Measurements from ENCODE around the gene DOHH. TPM values are rescaled to one million over a fixed set of nuclear protein-coding genes. Genes with fewer than 3 reads are reported as not detected.

Gene DOHH
- total RNA-seq, 1 experiment from 2014 or later, result 22.3 TPM

DNA sequence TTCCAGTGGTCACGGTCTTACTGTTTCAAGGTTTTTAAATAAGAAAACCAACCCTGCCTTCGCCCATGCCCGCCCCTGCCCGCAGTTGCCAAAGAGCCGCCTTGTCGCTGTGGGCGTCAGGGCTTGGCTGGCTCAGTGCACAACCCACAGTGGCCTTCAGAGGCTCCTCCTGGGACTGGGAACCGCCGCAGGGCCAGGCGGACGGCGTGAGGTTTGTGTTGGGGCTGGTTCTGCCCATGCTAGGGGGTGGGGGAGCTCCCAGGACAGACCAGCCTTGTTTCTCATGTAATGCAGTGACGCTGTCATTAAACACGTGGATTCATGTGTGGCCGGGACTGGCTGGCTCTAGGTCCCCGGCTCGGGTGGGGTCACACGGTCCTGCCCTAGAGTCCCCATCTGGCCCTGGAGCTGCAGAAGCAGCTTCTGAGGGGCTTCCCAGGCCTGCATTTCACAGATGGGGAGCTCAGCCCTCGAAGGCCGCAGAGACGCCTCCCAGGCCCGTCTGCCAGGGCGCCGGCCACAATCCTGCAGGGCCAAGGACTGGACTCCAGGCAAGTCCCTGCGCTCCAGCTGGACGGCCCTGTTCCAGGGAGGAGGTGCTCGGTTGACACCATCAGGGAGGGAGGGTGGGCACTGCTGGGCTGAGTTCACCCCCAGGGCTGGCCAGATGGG is 36.1 kb upstream of the DOHH start:
- no peaks in the 10 kb centered on the region for H3K4me1 ChIP-seq (ENCODE audit: insufficient read depth, low read length, poor library complexity, severe bottlenecking)
- DNase-seq (ENCODE audit: low spot score), result no peak
- ChIA-PET CTCF (no interaction called here), POLR2A (ENCODE audit: low non-redundant PET) (no interaction called here)
- H3K27ac ChIP-seq (ENCODE audit: low read depth, low read length, poor library complexity, severe bottlenecking), result no peak overlapping the region
- no TSS peak for BruUV-seq (replicated peaks)
- intact Hi-C loops (cut with micrococcal nuclease; ENCODE audit: unreplicated experiment), result no loop called here
- H3K9me3 ChIP-seq (ENCODE audit: low read depth, low read length, poor library complexity, severe bottlenecking), result no peaks in the 10 kb centered on the region
- H3K4me3 ChIP-seq (ENCODE audit: low read depth, low read length, poor library complexity, severe bottlenecking), result no peak overlapping the region
- no peak for TF ChIP-seq EZH2 (IDR thresholded peaks at IDR 0.05; ENCODE audit: borderline replicate concordance, low read depth, low read length, poor library complexity, severe bottlenecking)
- TF ChIP-seq, protein P1, sequence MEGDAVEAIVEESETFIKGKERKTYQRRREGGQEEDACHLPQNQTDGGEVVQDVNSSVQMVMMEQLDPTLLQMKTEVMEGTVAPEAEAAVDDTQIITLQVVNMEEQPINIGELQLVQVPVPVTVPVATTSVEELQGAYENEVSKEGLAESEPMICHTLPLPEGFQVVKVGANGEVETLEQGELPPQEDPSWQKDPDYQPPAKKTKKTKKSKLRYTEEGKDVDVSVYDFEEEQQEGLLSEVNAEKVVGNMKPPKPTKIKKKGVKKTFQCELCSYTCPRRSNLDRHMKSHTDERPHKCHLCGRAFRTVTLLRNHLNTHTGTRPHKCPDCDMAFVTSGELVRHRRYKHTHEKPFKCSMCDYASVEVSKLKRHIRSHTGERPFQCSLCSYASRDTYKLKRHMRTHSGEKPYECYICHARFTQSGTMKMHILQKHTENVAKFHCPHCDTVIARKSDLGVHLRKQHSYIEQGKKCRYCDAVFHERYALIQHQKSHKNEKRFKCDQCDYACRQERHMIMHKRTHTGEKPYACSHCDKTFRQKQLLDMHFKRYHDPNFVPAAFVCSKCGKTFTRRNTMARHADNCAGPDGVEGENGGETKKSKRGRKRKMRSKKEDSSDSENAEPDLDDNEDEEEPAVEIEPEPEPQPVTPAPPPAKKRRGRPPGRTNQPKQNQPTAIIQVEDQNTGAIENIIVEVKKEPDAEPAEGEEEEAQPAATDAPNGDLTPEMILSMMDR (conservative IDR thresholded peaks at IDR 0.05; ENCODE audit: low read depth, low read length), result no peak
- no peaks in the 10 kb centered on the region for H3K27me3 ChIP-seq (replicated peaks; ENCODE audit: insufficient read depth, low read depth, low read length, poor library complexity)
- H3K36me3 ChIP-seq (ENCODE audit: insufficient read depth, low read length, poor library complexity, severe bottlenecking), result peaks cover 64% of the 10 kb centered on the region

DNA sequence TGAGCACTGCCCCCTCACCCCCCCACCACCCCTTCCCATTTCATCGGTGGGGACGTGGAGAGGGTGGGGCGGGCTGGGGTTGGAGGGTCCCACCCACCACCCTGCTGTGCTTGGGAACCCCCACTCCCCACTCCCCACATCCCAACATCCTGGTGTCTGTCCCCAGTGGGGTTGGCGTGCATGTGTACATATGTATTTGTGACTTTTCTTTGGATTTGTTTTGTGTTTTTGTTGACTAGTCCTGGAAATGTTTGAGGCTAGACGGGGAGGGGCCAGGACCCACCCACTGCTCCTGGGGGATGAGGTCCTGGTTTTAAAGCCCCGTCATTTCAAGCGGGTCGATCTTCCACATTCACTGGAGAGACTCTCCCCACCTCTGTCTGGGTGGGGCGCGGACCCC is 35.5 kb upstream of the DOHH start:
- no peak for DNase-seq (ENCODE audit: low spot score)
- TF ChIP-seq EZH2 (IDR thresholded peaks at IDR 0.05; ENCODE audit: borderline replicate concordance, low read depth, low read length, poor library complexity, severe bottlenecking), result no peak
- TF ChIP-seq, protein P1 (conservative IDR thresholded peaks at IDR 0.05; ENCODE audit: low read depth, low read length), result no peak
- Histone ChIP-seq H3K4me3 (ENCODE audit: low read depth, low read length, poor library complexity, severe bottlenecking) (no peak overlapping the region), H3K27ac (ENCODE audit: low read depth, low read length, poor library complexity, severe bottlenecking) (no peak overlapping the region), H3K9me3 (ENCODE audit: low read depth, low read length, poor library complexity, severe bottlenecking) (no peaks in the 10 kb centered on the region), H3K36me3 (ENCODE audit: insufficient read depth, low read length, poor library complexity, severe bottlenecking) (peaks cover 70% of the 10 kb centered on the region), H3K4me1 (ENCODE audit: insufficient read depth, low read length, poor library complexity, severe bottlenecking) (no peaks in the 10 kb centered on the region), H3K27me3 (replicated peaks; ENCODE audit: insufficient read depth, low read depth, low read length, poor library complexity) (no peaks in the 10 kb centered on the region)
- no TSS peak for BruUV-seq (replicated peaks)
- CTCF ChIA-PET, result no interaction called here
- intact Hi-C loops (cut with micrococcal nuclease; ENCODE audit: unreplicated experiment), result no loop called here
- POLR2A ChIA-PET (ENCODE audit: low non-redundant PET), result no interaction called here

DNA sequence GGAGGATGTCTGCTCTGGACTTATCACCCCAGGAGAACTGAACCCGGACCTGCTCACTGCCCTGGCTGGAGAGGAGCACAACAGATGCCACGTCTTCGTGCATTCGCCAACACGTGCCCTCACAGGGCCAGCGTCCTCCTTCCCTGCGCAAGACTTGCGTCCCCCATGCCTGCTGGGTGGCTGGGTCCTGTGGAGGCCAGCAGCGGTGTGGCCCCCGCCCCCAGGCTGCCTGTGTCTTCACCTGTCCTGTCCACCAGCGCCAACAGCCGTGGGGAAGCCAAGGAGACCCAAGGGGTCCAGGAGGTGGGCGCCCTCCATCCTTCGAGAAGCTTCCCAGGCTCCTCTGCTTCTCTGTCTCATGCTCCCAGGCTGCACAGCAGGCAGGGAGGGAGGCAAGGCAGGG is 35.1 kb upstream of the DOHH start:
- TF ChIP-seq, protein P1 (conservative IDR thresholded peaks at IDR 0.05; ENCODE audit: low read depth, low read length), result no peak
- TF ChIP-seq EZH2 (IDR thresholded peaks at IDR 0.05; ENCODE audit: borderline replicate concordance, low read depth, low read length, poor library complexity, severe bottlenecking), result no peak
- no TSS peak for BruUV-seq (replicated peaks)
- Histone ChIP-seq H3K27me3 (replicated peaks; ENCODE audit: insufficient read depth, low read depth, low read length, poor library complexity) (no peaks in the 10 kb centered on the region), H3K36me3 (ENCODE audit: insufficient read depth, low read length, poor library complexity, severe bottlenecking) (peaks cover 74% of the 10 kb centered on the region), H3K4me1 (ENCODE audit: insufficient read depth, low read length, poor library complexity, severe bottlenecking) (no peaks in the 10 kb centered on the region), H3K4me3 (ENCODE audit: low read depth, low read length, poor library complexity, severe bottlenecking) (no peak overlapping the region), H3K27ac (ENCODE audit: low read depth, low read length, poor library complexity, severe bottlenecking) (no peak overlapping the region), H3K9me3 (ENCODE audit: low read depth, low read length, poor library complexity, severe bottlenecking) (no peaks in the 10 kb centered on the region)
- ChIA-PET POLR2A (ENCODE audit: low non-redundant PET) (no interaction called here), CTCF (no interaction called here)
- DNase-seq (ENCODE audit: low spot score), result no peak
- intact Hi-C loops (cut with micrococcal nuclease; ENCODE audit: unreplicated experiment), result no loop called here

All from A673 (cell line).